GM12874 (cell line): ENCODE results near the gene TUBA1C.

ENCODE experiments used
- CTCF ChIP-seq: IDR thresholded peaks from 2 replicates; pipeline ENCODE4 v1.5.1; 2011; ENCODE audit warnings: low read depth, mild to moderate bottlenecking, control low read depth, low read length, moderate library complexity; ENCODE audit not compliant: insufficient read depth

The TUBA1C gene

GRCh38 chr12:49274396-49275069 lies 9.7 kb downstream of the TUBA1C start:
- TF ChIP-seq CTCF = no peak

DNA sequence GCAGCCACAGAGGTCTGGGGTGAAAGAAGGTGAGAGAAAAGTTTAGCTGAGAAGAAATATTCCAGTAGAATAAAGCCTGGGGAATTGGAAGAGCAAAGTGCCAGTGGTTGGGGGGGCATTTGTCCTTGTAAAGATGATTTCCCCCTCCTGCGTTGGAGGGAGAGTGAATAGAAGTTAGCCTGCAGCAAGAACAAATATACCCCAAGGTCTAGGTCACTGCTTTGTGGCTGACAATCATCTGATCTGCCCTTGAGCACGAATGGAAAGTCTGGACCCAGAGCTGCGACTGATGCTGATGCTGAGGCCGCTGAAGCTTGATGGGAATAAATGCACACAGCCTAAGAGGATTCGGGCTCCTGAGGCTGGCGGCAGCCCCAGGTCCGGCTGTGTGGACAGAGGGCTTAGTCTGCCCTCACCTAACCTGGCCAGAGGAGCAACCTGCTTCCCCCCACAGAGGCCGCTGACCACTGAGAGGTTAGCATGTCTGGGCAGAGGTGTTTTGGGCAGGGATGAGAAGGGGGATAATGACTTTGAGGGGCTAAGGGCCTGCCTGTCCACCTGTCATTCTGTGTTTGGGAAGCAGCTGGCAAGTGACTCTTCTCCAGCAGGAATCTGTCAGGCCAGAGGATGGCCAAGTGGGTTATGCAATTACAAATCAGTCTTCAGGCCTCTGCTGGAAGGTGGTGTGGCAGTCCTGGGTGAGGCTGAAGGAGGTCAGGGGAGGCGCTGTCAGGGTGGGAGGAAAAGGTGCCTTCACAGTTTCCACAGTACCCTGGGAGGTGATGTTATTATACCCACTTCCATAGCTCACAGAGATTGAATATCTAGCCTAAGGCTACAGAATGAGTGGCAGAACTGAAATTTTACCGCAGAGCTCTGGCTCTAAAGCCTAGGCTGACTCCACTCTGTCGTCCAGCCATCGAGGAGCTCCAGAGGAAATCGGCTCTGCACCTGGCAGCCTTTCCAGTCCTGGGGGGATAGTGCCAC lies 11.7 kb downstream of the TUBA1C start:
- no peak for TF ChIP-seq CTCF

- TF ChIP-seq CTCF = no peak
Observed at GRCh38 chr12:49277466-49277865, 12.6 kb downstream of the TUBA1C start.

DNA sequence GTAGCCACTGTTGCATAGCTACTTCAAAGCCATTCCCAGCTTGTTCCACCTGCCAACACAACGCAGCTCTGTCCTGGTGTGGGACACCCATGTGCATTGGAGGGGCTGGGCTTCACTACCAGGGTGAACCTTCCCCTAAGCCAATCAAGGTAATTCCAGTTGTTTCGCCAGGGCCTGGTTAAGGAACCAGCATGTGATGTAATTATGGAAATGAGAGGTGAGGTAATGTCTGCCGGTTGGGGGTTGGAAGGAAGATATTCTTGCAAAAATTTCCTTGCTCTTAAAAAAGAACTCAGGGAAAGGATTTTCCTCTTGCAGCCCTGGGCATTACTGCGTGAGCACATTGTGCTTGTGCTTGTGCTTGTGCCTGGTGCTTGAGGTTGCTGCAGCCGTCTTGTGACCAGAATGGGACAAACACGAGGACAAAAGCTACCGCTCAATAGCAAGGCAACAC lies 14.9 kb downstream of the TUBA1C start:
- TF ChIP-seq CTCF = no peak

DNA sequence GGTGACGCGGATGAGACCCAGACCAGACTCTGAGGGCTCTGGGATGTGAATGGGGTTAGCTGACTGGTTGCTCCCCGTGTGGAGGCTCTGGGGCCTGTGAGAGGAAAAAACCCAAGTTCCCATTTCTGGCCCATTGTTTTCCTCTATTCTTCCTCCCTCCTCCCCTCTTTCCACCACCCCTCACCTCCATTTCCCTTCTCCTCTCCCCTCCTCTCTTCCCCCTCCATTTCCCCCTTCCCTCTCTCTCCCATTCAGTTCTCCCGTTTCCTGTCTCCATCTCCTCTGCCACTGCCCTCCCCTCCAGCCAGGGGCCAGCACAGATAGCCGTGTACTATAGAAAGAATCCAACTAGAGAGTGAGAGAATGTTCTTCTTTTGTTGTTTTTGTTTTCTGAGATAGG lies 17.4 kb downstream of the TUBA1C start:
- TF ChIP-seq CTCF = no peak

GRCh38 chr12:49283541-49284429 lies 18.9 kb downstream of the TUBA1C start:
- no peak for TF ChIP-seq CTCF

- TF ChIP-seq CTCF = no peak
Observed at GRCh38 chr12:49284672-49285071, 19.8 kb downstream of the TUBA1C start.
